PFSK-1 (cell line): ENCODE results near the gene EMILIN3.

Source experiments
- FOXP2 ChIP-seq: optimal IDR thresholded peaks from 2 replicates; pipeline ENCODE3; 2011; ENCODE audit warnings: borderline replicate concordance, control low read depth, inconsistent platforms; ENCODE audit not compliant: insufficient read depth; ENCODE audit errors: extremely low read length, extremely low read depth
- POLR2AphosphoS5 ChIP-seq: IDR thresholded peaks from 2 replicates; pipeline ENCODE4 v1.6.1; 2012; ENCODE audit warnings: low read depth, mild to moderate bottlenecking, control low read depth, low read length, moderate library complexity
- SIN3A ChIP-seq: IDR thresholded peaks from 2 replicates; pipeline ENCODE4 v1.6.1; 2012; ENCODE audit warnings: mild to moderate bottlenecking, low read length, moderate library complexity, borderline replicate concordance; ENCODE audit not compliant: insufficient read depth
- TAF1 ChIP-seq: IDR thresholded peaks from 2 replicates; pipeline ENCODE4 v1.6.1; 2012; ENCODE audit warnings: low read length, control low read depth, borderline replicate concordance; ENCODE audit not compliant: insufficient read depth
- TF ChIP-seq, protein P1 (sequence below), 2 experiments: IDR thresholded peaks; 2 replicates each; pipeline versions ENCODE4 v1.6.1 to v1.8.0; 2011 to 2012; ENCODE audit warnings: low read depth in 2 of 2, low read length in 2 of 2, control low read depth in 1 of 2, inconsistent platforms in 1 of 2, mild to moderate bottlenecking in 1 of 2, moderate library complexity in 1 of 2; ENCODE audit not compliant: insufficient read depth in 1 of 2

The EMILIN3 gene

DNA sequence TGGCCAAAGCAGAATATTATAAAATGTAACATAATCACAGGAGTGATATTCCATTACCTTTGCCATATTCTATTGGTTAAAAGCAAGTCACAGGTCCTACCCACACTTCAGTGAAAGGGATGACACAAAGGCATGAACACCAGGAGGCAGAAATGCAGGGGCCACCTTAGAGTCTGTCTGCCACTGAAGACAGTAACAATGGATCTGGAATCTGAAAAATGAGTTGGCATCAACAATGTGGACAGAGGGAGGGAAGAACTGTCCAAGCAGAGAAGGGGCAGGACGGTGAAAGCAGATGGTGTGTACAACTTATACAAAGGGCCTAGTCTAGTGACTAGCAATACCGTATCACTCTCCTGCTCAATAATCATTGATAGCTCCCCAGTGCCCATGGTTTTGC is 32.6 kb downstream of the EMILIN3 start:
- no peak for TF ChIP-seq TAF1
- no peak for TF ChIP-seq FOXP2
- TF ChIP-seq POLR2AphosphoS5 = no peak
- no peak for TF ChIP-seq SIN3A

DNA sequence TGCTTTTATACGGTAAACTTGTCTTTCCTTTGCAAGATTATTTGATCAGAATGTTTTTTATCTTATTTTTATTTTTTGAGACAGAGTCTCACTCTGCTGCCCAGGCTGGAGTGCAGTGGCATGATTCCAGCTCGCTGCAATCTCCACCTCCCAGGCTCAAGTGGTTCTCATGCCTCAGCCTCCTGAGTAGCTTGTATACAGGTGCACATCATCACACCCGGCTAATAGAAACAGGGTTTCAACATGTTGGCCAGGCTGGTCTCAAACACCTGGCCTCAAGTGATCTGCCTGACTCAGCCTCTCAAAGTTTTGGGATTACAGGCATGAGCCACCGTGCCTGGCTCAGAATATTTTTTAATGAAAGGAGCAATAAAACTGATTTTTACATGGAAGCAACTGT is 34.9 kb downstream of the EMILIN3 start:
- TF ChIP-seq FOXP2 (no peak), TAF1 (no peak), POLR2AphosphoS5 (no peak), SIN3A (no peak)
- TF ChIP-seq, protein P1, sequence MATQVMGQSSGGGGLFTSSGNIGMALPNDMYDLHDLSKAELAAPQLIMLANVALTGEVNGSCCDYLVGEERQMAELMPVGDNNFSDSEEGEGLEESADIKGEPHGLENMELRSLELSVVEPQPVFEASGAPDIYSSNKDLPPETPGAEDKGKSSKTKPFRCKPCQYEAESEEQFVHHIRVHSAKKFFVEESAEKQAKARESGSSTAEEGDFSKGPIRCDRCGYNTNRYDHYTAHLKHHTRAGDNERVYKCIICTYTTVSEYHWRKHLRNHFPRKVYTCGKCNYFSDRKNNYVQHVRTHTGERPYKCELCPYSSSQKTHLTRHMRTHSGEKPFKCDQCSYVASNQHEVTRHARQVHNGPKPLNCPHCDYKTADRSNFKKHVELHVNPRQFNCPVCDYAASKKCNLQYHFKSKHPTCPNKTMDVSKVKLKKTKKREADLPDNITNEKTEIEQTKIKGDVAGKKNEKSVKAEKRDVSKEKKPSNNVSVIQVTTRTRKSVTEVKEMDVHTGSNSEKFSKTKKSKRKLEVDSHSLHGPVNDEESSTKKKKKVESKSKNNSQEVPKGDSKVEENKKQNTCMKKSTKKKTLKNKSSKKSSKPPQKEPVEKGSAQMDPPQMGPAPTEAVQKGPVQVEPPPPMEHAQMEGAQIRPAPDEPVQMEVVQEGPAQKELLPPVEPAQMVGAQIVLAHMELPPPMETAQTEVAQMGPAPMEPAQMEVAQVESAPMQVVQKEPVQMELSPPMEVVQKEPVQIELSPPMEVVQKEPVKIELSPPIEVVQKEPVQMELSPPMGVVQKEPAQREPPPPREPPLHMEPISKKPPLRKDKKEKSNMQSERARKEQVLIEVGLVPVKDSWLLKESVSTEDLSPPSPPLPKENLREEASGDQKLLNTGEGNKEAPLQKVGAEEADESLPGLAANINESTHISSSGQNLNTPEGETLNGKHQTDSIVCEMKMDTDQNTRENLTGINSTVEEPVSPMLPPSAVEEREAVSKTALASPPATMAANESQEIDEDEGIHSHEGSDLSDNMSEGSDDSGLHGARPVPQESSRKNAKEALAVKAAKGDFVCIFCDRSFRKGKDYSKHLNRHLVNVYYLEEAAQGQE (IDR thresholded peaks at IDR 0.05; ENCODE audit: insufficient read depth in 1 of 2, low read depth in 2 of 2, low read length in 2 of 2) = no peak

DNA sequence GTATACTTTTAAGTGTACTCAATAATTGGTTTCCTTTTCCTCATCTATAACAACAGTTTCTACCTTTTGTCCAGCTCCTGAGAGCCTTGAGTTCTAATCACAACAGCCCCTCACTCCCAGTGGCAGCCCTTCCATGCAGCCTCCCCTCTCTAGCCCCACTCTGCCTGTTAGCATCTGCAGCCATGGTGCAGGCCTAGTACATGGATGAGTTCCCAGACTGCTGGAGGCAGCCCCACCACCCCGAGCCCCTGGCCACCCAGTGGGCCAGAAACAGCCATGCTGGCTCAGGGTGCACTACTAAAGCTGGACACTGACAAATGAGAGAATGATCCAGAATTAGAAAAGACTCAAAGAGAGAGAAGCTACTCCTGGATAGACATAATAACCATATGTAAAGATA is 35.7 kb downstream of the EMILIN3 start:
- TF ChIP-seq SIN3A (no peak), TAF1 (no peak), FOXP2 (no peak), POLR2AphosphoS5 (no peak)
- TF ChIP-seq, protein P1 (IDR thresholded peaks at IDR 0.05; ENCODE audit: insufficient read depth in 1 of 2, low read depth in 2 of 2, low read length in 2 of 2) = no peak

DNA sequence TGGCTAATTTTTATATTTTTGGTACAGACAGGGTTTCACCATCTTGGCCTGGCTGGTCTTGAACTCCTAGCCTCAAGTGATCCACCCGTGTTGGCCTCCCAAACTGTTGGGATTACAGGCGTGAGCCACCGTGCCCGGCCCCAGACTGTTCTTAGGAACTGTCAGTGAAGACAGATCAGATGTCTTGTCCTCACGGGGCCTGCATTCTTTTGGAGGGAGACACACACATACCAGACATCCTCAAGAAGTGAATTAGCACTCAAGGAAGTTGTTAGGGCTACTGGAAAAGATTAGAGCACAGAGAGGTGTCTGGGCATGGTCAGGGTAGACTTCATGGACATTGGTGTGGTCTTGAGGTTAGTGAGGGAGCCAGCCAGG is 36.3 kb downstream of the EMILIN3 start:
- TF ChIP-seq POLR2AphosphoS5 (no peak), TAF1 (no peak), SIN3A (no peak), FOXP2 (no peak)
- TF ChIP-seq, protein P1 (IDR thresholded peaks at IDR 0.05; ENCODE audit: insufficient read depth in 1 of 2, low read depth in 2 of 2, low read length in 2 of 2) = no peak

DNA sequence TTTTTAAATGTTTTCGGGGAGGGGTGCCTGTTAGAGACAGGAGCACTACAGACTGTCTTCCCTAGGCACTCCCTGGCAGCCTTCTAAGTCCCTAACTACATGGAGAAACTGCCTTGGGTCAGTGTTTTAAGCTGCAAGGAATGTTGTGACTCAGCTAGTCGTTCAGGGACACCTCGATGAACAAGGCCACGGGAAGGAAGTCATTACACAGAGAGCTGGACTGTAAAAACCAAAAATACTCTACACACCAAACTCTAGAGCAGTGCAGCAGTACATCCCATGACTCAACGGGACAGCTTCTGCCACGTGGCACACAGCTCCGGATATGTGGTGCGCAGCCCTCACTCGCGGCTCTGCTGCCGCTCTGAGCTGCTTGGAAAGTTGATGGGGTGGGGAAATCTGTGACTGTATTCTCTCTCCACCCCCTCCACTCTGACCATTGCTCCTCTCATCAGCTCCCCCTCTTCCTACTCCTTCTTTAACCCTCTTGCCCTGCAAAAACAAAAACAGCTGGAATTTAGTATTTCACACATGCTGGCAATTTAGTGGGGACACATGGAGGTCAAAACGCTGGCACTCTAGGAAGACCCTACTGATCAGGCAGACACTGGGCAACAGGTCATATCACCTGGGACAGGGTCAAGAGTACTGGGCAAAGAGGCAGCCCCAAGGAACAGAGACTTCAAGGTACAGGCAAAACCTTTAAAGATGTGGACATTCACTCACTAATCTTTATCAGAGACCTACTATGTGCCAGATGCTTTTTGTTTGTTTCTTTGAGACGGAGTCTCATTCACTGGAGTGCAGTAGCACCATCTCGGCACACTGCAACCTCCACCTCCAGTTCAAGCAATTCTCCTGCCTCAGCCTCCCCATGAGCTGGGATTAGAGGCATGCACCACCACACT is 36.9 kb downstream of the EMILIN3 start:
- TF ChIP-seq FOXP2 (peak; percentile 58), TAF1 (peak; percentile 71), SIN3A (peak; percentile 65; the same call in 1 of the 2 replicates), POLR2AphosphoS5 (peak; percentile 69)
- TF ChIP-seq, protein P1 (IDR thresholded peaks at IDR 0.05; ENCODE audit: insufficient read depth in 1 of 2, low read depth in 2 of 2, low read length in 2 of 2) = peak in 1 of 2 experiments; percentile 73; a peak in 2 of 4 replicates
